ENCODE results near the gene HTRA1. TPM values are rescaled to one million over a fixed set of nuclear protein-coding genes. Genes with fewer than 3 reads are reported as not detected.
A peak's percentile ranks its signal among the peaks of the same experiment; 100 is the strongest.

Gene HTRA1
- total and polyA plus RNA-seq, 2 donors from 2014 or later: 86.0 to 345 TPM

DNA sequence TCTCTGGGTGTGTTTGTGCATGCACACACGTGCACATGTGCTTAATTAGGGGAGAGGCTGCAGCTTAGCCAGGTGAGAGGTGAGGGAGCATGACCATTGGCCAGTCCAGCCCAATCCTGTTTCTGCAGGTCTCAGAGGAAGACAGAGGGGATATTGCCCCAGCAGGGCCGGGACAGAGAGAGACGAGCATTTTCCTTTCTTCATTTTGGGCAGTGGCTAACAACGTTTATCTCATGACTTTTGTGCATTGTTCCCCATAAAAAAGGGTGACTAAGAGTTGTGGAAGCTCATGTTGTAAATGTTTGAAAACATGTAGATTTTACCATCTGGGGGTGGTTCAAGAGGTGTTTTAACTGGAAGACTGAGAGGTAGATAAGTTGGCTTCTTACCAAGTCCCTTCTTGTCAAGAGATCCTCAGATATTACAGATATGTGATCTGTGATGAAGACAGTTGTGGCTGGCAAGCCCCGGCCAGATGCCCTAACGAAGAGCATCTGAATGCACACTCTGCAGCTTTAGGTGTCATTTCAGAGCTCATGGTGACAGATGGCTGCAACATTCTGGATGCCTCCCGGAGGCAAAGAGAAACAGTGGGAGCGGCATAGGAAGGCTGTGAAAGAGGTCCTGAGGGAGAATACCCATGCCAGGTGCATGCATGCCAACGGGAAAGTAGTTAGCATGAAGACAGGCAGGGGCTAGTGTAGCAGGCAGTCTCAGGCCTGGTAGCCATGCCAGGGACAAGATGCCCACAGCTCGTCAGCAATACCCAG is 82.5 kb downstream of the HTRA1 start:
- no peaks in the 10 kb centered on the region for H3K4me1 ChIP-seq (ENCODE audit: control insufficient read depth in 2 of 3, insufficient read depth in 2 of 3, low read depth in 1 of 3, low read length in 3 of 3)
- TF ChIP-seq, protein P1, sequence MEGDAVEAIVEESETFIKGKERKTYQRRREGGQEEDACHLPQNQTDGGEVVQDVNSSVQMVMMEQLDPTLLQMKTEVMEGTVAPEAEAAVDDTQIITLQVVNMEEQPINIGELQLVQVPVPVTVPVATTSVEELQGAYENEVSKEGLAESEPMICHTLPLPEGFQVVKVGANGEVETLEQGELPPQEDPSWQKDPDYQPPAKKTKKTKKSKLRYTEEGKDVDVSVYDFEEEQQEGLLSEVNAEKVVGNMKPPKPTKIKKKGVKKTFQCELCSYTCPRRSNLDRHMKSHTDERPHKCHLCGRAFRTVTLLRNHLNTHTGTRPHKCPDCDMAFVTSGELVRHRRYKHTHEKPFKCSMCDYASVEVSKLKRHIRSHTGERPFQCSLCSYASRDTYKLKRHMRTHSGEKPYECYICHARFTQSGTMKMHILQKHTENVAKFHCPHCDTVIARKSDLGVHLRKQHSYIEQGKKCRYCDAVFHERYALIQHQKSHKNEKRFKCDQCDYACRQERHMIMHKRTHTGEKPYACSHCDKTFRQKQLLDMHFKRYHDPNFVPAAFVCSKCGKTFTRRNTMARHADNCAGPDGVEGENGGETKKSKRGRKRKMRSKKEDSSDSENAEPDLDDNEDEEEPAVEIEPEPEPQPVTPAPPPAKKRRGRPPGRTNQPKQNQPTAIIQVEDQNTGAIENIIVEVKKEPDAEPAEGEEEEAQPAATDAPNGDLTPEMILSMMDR (IDR thresholded peaks at IDR 0.05; ENCODE audit: borderline replicate concordance, extremely low read depth, insufficient read depth): no peak
- H3K4me3 ChIP-seq (ENCODE audit: low read length in 3 of 3): no peak overlapping the region
- no peaks in the 10 kb centered on the region for H3K9me3 ChIP-seq (ENCODE audit: control insufficient read depth in 2 of 3, insufficient read depth in 1 of 3, low read length in 3 of 3)
- H3K9ac ChIP-seq (ENCODE audit: low read length in 3 of 3): no peak overlapping the region
- H3K36me3 ChIP-seq (ENCODE audit: control insufficient read depth in 2 of 3, insufficient read depth in 3 of 3, low read length in 3 of 3): no peaks in the 10 kb centered on the region
- no peak overlapping the region for H3K27ac ChIP-seq (ENCODE audit: low read depth in 2 of 2, low read length in 2 of 2)
- intact Hi-C loops (cut with DNase I): no loop called here
- no peaks in the 10 kb centered on the region for H3K27me3 ChIP-seq (ENCODE audit: control insufficient read depth, insufficient read depth, low read length)
- FAIRE-seq: no peak
- peak in 1 of 5 donors; percentile 59 for DNase-seq

DNA sequence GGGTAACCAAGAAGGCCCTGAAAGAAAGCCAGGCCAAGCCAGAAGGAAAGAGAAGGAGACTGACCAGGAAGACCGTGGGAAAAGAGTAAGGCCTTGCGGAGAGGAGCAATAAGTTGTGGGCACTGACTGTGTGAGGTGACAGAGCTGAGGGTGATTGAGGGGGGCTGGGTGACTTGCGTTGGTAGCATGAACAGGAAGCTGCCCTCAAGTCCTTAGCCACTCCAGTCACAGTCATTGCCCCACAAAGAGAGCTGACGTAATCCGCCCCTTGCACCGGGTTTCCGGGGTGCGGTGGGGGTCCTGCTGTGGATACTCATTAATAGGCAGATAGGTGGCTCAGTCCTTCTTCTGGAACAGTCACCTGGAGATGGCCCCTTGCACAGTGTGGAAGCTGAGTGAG is 83.1 kb downstream of the HTRA1 start:
- H3K36me3 ChIP-seq (ENCODE audit: control insufficient read depth in 2 of 3, insufficient read depth in 3 of 3, low read length in 3 of 3): no peaks in the 10 kb centered on the region
- no peaks in the 10 kb centered on the region for H3K27me3 ChIP-seq (ENCODE audit: control insufficient read depth, insufficient read depth, low read length)
- H3K9ac ChIP-seq (ENCODE audit: low read length in 3 of 3): no peak overlapping the region
- DNase-seq (no peak), FAIRE-seq (no peak)
- no peak overlapping the region for H3K4me3 ChIP-seq (ENCODE audit: low read length in 3 of 3)
- no peak overlapping the region for H3K27ac ChIP-seq (ENCODE audit: low read depth in 2 of 2, low read length in 2 of 2)
- TF ChIP-seq, protein P1 (IDR thresholded peaks at IDR 0.05; ENCODE audit: borderline replicate concordance, extremely low read depth, insufficient read depth): no peak
- H3K9me3 ChIP-seq (ENCODE audit: control insufficient read depth in 2 of 3, insufficient read depth in 1 of 3, low read length in 3 of 3): no peaks in the 10 kb centered on the region
- H3K4me1 ChIP-seq (ENCODE audit: control insufficient read depth in 2 of 3, insufficient read depth in 2 of 3, low read depth in 1 of 3, low read length in 3 of 3): no peaks in the 10 kb centered on the region
- intact Hi-C loops (cut with DNase I): no loop called here

DNA sequence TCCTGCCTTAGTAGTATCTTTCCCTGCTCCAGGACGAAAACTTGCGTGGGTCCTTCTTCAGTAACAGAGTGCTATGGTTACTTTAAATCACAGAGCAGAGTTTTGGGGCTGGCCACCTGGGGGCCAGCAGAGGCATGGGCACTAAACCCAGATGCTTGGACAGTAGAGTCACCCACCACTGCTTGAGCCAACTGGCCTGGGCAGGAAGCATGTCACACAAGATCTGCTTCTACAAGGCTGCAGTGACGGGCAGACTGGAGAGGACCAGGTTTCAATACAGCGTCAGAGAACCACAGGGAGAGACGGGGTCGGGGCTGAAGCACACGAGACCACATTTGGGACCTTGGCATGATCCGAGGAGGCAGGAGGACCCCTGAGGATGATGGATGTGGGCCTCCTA is 84.9 kb downstream of the HTRA1 start:
- TF ChIP-seq, protein P1 (IDR thresholded peaks at IDR 0.05; ENCODE audit: borderline replicate concordance, extremely low read depth, insufficient read depth): no peak
- Histone ChIP-seq H3K9me3 (ENCODE audit: control insufficient read depth in 2 of 3, insufficient read depth in 1 of 3, low read length in 3 of 3) (no peaks in the 10 kb centered on the region), H3K36me3 (ENCODE audit: control insufficient read depth in 2 of 3, insufficient read depth in 3 of 3, low read length in 3 of 3) (no peaks in the 10 kb centered on the region), H3K27me3 (ENCODE audit: control insufficient read depth, insufficient read depth, low read length) (no peaks in the 10 kb centered on the region), H3K4me1 (ENCODE audit: control insufficient read depth in 2 of 3, insufficient read depth in 2 of 3, low read depth in 1 of 3, low read length in 3 of 3) (no peaks in the 10 kb centered on the region), H3K27ac (ENCODE audit: low read depth in 2 of 2, low read length in 2 of 2) (no peak overlapping the region), H3K4me3 (ENCODE audit: low read length in 3 of 3) (no peak overlapping the region), H3K9ac (ENCODE audit: low read length in 3 of 3) (no peak overlapping the region)
- intact Hi-C loops (cut with DNase I): no loop called here
- DNase-seq (no peak), FAIRE-seq (no peak)

Data from kidney (tissue), 14 donors.